GM12891 (cell line): ENCODE data around the gene SLC38A11.

ENCODE experiments used
- POLR2A ChIP-seq: IDR thresholded peaks from 2 replicates; pipeline ENCODE4 v1.6.1; 2011; ENCODE audit warnings: low read depth, low read length, control low read depth
- POLR2AphosphoS5 ChIP-seq: IDR thresholded peaks from 2 replicates; pipeline ENCODE4 v1.6.1; 2011; ENCODE audit warnings: low read depth, low read length, control low read depth
- POU2F2 ChIP-seq: IDR thresholded peaks from 2 replicates; pipeline ENCODE4 v1.6.1; 2011; ENCODE audit warnings: low read depth, mild to moderate bottlenecking, control low read depth, low read length, moderate library complexity
- SPI1 ChIP-seq: IDR thresholded peaks from 2 replicates; pipeline ENCODE4 v1.6.1; 2011; ENCODE audit warnings: low read depth, low read length, control low read depth
- TAF1 ChIP-seq: IDR thresholded peaks from 2 replicates; pipeline ENCODE4 v1.6.1; 2011; ENCODE audit warnings: low read depth, low read length, control low read depth

DNA sequence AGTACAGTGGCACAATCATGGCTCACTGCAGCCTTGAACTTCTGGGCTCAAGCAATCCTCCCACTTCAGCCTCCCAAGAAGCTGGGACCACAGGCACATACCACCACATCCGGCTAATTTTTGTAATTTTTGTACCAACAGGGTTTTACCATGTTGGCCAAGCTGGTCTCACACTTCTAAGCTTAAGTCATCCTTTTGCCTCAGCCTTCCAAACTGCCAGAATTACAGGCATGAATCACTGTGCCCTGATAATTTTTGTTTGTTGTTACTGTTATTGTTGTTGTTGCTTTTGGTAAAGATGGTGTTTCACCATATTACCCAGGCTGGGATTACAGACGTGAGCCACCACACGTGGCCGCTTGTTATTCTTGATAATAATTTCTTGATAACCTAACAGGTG, 103.2 kb downstream of the SLC38A11 start:
- TF ChIP-seq POLR2AphosphoS5 (no peak), SPI1 (no peak), POLR2A (no peak), POU2F2 (no peak), TAF1 (no peak)
